GM21717 (cell line): Measurements from ENCODE around the gene MCF2L.

Experiments used
- ATAC-seq: cut with Tn5 transposase; IDR thresholded peaks from one replicate; pipeline ENCODE4 v1.9.1; 2021; ENCODE audit warnings: mild to moderate bottlenecking, moderate library complexity; ENCODE audit not compliant: unreplicated experiment

Gene MCF2L

DNA sequence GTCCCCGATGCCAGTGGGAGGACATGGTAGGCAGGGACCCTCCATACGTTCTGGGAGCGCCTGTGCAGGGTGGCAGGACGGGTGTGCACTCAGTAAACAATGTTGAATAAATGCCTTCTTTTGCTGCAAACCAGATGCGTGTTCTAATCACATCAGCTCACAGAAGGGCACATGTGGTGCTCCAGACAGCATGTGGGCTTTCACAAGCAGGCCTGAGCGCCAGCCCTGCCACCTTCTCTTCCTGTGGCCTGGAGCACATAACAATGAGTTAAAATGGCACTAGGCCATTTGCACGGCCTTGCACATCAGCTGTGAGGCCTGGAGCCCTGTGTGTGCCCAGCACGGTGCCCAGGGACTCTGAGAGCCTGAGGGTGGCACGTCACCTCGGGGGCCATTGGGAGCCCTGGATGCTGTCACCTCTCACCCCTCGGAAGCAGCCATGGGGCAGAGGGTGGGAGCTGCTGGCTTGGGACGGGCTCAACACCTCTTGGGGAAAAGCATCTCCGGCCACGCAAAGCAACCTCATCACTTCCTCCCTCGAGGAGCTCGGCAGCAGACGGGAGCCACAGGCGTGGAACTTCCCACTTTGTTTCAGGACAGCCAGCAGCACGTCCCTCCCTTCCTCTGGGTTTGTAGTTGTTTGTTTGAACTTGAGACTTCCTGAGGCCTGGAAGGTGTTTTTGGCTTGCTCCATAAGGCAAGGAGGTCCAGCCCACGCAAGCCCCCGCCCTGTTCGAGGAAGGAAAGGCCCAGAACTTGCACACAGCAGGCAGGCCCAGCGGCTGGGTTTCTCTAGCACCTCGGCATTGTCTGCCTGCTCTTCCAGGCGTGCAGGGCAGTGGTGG lies 9.8 kb downstream of the MCF2L start:
- ATAC-seq: no peak

DNA sequence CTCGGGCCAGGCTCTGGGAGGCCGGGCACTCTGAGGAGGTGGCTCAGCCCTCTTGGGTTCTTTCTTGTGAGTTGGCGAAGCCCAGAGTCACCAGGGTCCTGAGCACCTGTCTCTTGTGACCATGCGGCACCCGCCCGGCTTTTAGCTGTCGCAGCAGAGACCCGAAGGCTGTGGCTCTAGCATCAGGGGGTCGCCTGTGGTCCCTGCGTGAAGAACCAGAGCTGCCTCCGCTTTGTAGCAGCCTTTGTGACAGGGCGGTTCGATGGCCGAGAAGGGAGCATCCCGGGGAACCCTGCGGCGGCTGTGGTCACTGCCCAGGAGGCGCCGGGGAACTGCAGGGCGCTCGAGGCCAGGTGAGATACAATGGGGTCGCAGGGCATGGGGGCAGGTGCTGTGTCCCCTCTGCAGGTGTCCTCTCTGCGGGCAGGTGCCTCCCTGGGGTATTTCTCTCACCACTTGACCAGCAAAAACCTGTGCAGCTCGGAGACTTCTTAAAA lies 10.4 kb downstream of the MCF2L start:
- ATAC-seq: no peak

- no peak for ATAC-seq
Measured at GRCh38 chr13:112980434-112980833, 11.4 kb downstream of the MCF2L start.

DNA sequence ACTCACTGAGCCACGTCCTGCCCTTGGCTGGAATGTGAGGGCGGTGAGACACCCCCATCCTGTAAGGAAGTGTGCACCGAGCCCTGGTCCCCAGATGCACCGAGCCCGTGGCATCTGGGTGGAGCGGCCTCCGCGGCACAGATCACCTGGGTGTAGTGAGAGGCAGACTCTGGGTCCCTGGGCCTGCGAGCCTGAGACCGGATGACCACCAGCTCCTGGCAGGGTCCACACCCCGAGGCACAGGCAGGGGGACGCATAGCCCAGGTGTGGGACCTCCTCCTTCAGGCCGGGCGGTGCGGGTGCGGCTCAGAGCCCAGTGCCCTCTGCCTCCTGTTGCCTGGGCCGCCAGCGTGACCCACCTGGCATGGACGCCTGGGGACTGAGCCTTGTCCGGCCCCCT lies 12.4 kb downstream of the MCF2L start:
- no peak for ATAC-seq

DNA sequence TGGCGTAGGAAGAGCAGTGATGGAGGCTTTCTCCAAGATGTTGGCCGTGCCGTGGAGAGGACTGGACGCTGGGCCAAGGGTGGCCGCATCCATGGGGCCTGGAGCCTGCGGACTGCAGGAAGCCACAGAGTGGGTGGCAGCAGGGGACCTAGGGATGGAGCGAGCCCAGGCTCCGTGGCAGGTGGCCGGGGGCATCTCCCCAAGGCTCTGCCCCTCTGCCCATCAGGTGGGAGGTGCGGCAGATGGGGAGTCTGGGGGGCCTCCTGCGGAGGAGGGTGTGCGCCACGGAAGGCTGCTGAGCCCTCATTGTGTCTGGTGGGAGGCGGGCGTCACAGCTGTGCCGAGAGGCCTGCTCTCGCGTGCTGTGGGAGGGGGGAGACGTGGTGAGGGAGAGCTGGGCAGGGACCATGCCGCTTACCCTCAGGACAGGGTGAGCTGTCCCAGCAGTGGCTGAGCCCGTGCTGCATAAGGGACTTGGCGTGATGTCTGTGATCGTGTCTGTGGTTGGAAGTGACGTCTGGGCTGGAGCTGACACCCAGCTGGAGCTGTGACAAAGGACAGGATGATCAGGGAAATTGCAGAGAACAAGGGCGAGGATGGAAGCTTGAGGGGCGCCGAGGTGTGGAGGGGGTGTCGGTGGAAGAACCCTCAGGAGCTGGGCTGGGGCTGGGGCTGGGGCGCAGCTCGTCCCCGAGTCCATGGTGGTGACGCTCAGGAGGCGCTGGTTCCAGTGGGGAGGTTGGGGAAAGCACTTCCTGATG lies 13.4 kb downstream of the MCF2L start:
- ATAC-seq: no peak

GRCh38 chr13:112983042-112983305 lies 14.0 kb downstream of the MCF2L start:
- ATAC-seq: no peak

DNA sequence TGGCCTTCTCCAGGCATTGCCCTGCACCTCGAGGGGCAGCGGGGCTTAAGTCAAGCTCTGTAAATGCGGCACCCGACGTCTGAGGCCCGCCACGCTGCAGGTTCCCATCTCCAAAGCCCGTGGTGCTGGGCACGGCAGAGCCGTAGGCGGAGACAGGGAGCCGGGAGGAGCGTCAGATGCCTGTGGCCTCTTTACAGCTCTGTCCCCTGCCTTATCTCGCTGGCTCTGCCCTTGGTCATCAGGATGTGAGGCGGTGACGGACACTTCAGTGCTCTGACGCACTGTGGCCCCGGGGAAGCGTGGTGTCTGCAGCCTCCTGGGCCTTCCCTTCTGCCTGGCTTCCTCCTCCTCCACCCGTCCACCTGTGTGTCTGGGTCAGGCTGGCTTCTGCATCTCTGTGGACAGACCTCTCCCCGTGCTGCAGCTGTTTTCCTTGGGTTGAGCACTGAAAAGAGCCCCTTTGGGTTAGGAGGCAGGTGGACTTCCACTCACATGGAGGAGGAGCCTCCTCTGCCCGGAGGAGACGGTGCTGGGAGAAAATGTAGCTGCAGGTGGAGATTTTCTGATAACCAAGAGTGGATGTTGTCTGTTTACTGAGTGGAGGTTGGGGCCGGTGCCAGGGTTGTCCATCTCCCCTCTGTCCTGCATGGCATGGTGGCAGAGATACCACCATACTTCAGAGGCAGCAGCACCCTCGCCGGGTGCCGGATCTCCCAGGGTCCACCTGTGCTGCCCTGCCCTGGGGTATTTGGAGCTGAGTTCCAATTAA lies 14.6 kb downstream of the MCF2L start:
- no peak for ATAC-seq

DNA sequence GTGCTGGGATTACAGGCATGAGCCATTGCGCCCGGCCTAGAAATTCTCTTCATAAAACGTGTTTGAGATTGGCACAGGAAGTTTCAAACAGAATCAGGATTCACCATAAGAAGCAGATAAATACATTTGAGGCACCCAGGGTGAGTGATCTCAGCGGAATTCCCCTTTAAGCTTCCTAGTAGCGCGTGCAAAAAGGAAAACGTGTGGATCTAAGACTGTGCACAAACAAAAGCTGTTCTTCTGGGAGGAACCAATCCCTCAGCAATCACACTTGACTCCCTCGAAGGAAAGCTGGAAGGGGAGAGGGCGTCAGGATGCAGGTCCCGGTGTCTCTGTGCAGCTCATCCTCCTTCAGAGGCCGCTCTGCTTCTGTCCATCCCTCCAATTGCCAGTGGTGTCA lies 15.5 kb downstream of the MCF2L start:
- no peak for ATAC-seq

- ATAC-seq: no peak
Measured at GRCh38 chr13:112984954-112985802, 16.2 kb downstream of the MCF2L start.

DNA sequence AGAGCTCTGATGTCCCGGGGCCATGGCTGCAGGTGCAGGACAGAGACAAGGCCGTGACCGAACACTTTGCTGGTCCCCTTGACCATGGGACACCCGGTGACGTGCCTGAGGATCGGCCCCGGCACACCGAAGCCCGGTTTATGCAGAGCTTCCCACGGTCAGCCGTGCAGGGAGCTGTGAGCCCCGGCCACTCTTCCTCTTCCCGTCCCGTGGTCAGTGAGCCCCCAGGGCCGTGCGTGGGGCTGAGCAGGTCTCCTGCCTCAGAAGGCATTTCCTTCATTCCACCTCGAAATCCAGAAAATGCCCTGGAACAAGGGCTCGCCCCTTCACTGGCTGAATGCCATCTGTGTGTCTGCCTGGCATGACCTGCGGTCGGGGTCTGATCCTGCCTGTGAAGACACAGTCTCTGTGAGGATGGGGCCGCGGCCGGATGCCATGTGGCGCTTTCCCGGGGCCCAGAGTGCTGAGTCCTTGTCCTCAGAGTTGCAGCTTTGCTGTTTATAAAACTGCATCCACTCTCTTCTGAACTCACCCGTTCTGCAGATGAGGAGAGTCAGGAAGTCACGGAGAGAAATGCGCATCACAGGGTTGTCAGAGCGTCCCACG lies 16.9 kb downstream of the MCF2L start:
- ATAC-seq: no peak

DNA sequence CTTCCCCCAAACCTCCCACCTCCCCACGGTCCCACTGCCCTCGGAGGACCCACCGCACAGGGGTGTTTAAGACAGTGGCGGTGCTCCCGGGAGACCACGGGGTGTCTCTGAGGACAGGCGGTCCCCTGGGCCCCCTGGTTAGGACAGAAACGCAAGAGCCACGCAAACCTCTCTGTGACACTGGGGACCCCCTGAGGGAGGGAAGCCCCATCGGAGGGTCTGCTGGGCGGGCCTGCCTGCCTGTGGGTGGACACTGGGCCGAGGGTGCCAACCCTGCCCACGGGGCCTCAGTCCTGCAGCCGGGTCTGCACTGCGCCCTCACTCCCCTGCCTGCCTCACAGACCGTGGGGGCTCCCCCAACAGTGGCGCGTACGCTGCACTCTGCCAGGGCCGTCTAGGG lies 17.5 kb downstream of the MCF2L start:
- no peak for ATAC-seq

DNA sequence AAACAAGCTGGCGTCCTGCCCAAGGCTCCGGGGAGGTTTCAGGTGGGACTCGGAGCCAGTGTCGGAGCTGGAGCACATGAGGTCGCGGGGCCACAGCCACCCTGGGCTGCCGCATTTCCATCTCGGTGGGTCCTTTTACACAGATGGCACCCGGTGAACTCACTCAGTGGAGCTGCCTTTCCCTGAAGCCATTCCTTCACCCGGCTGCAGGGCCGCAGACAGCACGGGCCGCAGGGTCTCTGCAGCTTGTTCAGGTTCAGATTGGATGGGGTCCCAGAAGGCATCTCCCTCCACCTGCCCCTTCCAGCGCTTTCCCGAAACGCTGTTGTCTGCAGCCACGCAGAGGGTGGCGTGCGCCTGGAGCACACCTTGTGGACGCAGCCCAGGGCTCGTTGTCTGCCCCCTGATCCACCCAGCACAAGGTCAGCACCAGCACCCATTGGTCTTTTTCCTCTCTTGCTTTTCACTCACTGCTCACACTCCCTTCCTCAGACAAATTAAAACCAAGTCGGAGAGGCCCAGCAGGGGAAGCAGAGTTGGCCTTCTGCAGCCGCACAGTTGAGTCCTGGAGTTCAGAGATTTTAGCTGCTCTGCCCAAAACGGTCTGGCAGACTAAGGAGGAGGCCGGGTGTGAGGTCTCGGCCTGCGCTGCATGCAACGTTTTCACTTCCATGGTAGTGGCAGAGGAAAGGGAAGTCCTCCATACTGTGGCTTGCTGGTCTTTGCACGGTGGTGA lies 18.1 kb downstream of the MCF2L start:
- no peak for ATAC-seq

- no peak for ATAC-seq
Measured at GRCh38 chr13:112987682-112988024, 18.6 kb downstream of the MCF2L start.

- ATAC-seq: no peak
Measured at GRCh38 chr13:112990783-112991182, 21.8 kb downstream of the MCF2L start.

DNA sequence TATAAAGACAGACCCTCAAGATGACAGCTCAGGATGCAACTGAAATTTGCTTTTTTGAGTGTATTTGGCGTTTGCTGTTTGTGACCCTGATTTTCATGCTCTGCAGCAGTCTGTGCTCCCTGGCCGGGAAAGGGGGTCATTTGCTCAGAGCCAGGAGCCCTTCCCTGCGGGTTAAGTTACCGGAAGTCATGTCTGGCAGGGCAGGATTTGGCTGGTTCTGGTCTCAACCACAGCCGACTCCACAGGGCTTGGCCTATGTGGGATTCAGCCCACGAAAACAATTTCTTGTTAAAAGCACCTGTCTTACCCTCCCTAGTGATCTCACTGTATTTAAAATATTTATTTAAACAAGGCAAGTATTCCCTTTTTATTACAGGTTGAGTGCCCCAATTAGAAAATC lies 22.6 kb downstream of the MCF2L start:
- no peak for ATAC-seq

DNA sequence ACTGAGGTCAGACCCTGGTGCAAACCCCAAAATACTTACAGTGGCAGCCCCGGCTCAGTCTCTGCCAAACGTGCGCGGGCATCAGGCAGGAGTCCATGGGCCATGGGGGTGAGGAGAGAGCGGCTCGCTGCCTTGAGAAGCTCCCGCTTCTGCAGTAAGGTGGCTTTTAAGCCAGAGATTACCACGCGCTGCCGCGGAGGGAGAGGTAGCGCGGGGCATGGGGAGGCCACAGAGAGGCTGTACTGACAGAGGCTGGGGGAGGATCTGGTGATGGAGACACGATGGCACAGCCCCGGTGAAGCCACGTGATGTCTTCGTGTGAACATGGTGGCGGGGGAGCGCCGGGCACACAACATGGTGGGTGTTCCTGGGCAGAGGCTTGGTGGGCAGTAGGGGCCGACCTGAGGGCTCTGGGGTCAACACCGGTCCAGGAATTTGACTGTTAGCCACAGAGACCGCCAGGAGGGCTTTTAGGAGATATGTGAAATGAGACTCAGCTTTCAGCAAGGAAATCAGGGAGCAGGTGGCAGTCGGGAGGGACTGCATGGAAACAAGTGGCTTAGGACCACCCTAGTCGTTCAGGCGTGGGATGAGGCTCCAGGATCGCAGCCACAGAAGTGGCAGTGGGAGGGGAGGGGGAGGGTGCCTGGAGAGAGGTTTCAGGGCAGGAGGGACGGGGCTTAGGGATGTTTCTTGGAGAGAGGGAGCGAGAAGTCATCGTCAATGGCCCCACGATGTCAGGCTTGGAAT lies 24.1 kb downstream of the MCF2L start:
- no peak for ATAC-seq

DNA sequence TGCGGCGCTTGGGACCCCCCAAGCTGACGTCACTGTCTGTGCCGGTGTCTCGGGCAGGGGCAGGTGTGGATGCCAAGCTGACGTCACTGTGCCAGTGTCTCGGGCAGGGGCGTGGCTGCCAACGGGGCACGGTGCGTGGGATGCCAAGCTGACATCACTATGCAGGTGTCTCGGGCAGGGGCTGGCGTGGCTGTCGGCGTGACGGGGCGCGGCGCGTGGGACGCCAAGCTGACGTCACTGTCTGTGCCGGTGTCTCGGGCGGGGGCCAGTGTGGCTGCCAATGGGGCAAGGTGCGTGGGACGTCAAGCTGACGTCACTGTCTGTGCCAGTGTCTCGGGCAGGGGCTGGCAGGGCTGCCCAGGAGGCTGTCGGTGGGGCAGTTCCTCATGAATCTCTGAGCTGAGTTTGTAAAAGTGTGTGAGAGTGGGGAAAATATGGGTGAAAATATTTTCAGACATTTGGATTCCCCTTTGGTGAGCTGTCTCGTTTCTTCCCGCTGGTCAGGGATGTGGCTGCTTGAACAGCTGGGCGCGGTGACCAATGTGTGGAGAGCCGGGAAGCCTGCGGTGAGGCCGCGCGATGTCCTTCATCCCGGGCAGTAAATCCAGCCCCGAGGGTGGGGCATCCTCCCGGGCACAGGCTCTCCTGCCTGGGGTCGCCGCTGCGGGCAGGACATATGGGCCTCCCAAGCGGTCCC lies 25.2 kb downstream of the MCF2L start:
- ATAC-seq: no peak

GRCh38 chr13:112994781-112995355 lies 25.9 kb downstream of the MCF2L start:
- ATAC-seq: no peak
